Measurements from ENCODE around the gene FAM53C. TPM values are rescaled to one million over a fixed set of nuclear protein-coding genes. Genes with fewer than 3 reads are reported as not detected.
"Not testable (repeated sequence)": the region's sequence is repeated elsewhere in the genome, so short reads cannot be mapped to it uniquely, and the experiment has no call there.

Gene FAM53C
- total RNA-seq, 1 experiment from 2014 or later, result 30.4 TPM

DNA sequence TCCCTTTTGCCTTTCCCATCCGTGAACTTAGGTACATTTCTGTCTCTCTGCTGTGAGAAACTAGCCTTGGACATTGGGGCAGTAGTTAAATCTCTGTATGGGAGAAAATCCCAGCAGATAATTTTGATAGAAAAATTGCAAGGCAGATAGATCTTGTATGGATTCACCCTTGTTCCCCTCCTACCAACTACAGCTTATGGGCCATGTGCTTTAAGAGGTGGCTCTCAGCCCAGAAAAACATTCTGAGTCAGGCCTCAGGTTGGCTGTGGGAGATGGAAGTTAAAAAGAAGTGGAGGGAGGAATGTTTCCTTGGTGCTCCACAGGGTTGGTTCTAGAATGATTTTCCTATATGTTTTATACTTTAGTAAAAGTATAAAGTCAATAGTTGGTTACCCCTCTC, 13.0 kb downstream of the FAM53C start:
- no peak for DNase-seq (ENCODE audit: low spot score)

DNA sequence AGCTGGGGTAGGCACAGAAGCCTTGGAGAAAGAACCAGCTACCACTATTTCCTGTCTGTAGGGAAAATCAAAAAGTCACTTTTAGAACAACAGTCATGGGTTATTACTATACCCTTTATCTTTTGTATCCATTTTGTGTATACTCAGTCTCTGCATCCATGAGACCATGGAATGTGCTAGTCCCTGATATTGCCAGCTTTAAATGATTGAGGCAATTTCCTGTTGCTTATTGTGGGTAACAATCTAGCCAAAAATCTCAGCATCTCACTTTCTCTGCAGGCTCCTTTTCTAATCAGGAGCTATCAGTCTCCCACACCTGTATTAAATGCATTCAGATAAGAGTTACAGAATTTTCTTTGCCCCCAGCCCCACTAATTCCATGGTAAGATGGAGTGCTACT, 13.5 kb downstream of the FAM53C start:
- no peak for DNase-seq (ENCODE audit: low spot score)

DNA sequence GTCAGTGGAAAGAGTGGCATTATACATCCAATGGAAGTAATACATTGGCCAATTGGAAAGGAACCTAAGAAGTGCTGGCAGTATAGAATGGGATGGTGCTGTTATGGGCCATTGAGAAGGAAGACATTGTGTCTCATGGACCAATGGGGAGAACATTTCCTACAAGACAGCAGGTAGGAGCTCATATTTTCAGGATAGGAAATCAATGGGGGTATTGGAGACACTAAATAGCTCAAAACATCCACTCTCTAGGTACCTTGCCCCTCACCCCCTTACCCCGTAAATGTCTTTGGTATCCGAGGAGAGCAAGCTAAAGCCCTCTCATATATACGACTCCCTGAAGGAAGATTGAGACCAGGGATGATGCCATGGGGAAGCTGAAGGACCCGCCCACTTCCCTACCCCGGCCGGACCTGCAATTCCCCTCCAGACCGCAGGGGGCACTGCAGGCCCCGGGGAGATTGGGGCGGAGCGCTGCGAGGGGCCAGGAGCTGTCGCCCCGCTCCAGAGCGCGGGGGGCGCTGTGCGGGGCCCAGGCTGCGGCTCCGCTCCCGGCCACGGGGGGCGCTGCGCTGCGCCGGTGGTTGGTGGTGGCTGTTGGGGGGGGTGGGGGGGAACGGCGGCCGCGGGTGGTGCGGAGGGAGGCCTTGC, 14.1 kb downstream of the FAM53C start, which contains the start of gene KDM3B:
TSS of gene KDM3B (plus strand) at position 615 of the 651 bp plus-strand sequence. CDS start 111 bp downstream, outside the sequence.
- peak; percentile 94 for DNase-seq (ENCODE audit: low spot score)

DNA sequence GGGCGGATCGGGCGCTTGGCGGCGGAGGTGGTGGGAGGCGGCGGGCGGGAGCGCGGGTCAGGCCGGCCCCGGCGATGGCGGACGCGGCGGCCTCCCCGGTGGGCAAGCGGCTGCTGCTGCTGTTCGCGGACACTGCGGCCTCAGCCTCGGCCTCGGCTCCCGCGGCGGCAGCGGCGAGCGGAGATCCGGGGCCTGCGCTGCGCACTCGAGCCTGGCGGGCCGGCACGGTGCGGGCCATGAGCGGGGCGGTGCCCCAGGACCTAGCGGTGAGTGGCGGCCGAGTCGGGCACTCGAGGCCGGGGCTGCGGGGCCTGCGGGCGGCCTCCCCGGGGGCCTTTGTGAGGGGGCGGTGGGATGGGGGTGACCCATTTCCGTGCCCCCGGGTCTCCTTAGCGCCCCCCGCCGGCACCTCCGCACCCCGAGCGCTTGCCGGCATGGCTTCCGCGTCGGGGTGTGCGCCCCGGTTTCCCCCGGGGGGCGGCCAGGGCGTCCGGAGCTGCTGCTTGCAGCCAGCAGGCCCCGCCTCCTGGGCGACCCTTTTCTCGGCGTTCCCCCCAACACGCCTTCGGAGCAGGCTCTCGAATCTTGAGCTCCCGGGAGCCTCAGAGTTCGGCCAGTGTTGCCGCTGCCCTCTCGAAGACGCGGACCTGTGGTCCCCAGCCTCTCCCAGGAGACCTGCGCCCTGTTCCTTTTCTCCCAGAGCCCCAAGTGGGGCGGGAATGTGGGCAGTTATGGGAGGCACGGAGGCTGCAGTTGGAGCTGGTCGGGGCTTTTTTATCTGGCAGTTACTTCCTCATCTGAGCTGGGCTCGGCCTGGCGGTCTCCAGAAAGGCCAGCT, 14.9 kb downstream of the FAM53C start:
- peak; percentile 76 for DNase-seq (ENCODE audit: low spot score)

DNA sequence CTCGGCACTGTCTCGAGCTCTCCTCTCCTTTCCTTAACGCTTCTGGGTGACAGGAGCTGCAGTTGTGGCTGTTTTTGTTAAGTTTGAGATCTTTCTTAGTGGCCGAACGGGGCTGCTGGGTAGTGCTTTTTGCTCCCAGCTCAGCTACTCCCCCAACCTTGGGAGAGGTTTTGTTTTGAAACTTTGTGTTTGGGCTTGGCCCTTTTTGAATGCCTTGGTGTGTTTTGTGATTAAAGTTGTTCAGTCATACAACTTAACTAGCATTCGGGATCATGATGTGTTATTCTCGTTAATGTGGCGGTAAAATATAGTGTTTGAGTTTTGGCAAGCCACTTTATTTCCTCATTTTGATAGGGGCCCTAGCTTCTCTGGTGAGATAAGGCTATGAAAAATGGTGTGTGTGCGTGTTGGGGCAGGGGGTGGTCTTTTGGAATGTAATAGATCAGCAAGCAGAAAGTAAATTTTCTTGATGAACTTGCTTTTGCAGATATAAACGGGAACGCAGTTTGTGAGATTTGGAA, 15.6 kb downstream of the FAM53C start:
- DNase-seq (ENCODE audit: low spot score), result no peak

DNA sequence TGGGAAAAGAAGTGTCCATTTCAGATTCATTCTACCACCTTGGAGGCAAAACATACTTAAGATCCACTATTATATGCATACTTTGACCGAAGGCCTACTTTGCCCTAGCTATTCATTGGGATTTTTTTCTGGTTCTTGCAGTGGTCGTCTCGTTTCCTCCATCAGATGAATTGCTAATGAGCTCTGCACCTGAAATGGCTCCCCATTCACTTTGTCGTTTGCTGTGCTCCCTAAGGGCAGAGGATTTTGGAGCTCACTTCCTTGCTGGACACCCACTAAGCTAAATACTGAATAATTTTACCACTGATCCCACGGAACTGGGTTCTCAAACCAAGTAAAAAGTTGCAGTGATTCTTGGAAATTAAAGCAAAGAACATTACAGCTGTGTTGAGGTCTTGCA, 16.3 kb downstream of the FAM53C start:
- no peak for DNase-seq (ENCODE audit: low spot score)

DNA sequence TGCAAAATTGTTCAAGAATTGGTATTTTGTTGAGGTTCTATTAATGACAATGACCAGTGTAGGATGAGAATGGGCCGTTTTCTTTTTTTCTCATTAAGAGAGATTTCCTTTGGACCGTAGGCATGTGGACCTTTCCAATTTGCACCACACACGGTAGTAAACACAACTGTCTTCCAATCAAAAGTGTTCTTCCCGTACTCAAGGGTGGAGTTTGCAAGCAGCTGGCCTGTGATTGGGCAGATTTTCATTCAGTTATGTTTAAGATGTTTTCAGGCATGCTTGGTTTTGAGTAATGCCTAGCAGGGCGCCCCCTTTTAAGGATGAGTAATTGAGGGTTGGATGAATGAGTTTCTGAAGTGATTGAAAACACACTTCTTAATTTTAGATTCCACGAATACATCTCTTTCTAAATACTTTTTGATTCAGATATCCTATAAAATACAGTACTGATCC, 16.9 kb downstream of the FAM53C start:
- DNase-seq (ENCODE audit: low spot score), result peak; percentile 66

DNA sequence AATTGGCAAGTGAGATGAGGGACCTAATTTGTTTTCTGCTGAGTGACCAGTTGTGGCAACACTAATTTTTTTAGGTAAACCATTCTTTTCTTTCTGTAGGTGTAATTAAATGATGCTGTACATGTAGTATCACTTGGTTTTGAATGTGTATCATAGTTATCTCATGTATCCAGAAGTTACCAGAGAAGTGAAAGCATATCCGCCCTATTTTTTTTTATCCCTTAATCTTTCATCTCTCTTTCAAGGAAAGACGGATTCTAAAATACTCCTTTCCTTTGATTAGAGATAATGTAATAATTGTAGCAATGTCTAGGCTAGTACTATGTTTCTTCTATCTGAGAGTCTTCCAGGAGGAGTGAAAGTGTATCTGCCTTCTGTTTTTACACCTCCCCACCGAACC, 21.6 kb downstream of the FAM53C start:
- DNase-seq (ENCODE audit: low spot score), result no peak

DNA sequence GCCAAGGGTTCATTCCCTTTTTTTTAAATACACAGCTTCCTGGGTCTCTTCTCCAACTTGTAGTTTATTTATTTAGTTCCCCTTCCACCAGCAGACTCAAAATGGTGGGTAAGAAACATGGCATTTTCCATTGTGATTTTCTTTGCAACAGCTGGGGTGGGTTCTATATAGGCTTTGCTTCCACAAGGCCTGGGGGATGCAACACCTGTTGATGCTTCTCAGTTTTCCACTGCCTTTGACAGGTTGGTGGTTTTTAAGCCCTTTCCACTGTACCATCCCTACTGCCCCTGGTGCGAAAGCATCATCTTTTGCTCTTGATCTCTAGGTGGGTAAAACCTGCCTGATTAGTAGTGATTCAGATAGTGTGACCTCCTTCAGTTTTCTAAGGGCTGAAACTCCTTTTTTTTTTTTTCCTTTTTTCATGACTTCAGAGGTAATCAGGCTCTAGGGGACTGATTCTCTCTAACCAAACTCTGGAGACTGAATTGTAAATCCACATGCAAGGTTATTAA, 22.9 kb downstream of the FAM53C start:
- no peak for DNase-seq (ENCODE audit: low spot score)

DNA sequence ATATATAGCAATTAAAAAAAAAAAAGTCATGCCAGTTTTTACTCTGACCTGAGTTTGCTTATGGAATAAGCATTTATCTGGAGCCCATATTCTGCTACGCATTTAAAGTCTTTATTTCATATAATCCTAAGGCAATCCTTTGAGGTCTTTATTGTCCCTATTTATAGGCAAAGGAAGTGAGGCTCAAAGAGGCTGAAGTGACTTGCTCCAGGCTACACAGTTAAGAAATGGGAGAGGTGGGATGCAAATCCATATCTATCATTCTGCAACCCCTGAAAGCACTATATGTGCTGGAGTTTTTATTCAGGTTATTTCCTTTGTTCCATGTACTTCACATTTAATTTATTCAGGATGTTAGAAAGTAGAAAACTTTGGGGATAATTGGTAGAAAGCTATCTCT, 26.5 kb downstream of the FAM53C start:
- DNase-seq (ENCODE audit: low spot score), result no peak

DNA sequence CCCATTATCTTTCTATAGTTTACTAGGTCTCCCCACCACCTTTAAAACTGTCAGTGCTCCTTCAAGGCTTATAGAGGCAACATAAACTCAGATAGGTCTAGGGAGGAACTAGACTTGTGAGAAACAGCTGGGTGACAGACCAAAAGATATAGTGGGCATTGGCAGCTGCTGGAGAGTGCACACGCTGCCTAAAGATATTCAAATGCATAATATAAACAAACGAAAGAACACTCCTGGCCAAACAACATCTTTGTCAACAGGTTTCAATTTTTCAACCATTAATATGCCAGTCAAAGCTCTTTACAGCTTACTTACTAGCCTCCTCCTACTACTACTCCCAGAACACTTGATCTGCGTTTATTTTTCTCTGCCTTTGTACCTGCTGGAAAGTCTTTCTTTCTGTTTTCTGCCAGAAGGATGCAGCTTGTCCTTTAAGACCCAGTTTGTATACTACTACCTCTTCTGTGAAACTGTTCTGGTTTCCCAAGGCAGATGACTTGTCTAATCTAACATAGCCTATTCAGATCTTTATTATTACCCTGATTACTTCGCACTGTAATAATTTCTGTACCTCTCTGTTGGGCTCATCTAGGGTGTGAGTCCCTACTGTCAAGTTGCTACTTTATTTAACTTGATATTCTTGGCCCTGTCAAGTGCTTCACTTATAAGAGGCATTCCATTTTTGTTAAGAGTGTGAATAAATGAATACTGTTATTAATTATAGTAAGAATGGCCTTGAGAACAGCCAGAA, 28.7 kb downstream of the FAM53C start:
- no peak for DNase-seq (ENCODE audit: low spot score)

DNA sequence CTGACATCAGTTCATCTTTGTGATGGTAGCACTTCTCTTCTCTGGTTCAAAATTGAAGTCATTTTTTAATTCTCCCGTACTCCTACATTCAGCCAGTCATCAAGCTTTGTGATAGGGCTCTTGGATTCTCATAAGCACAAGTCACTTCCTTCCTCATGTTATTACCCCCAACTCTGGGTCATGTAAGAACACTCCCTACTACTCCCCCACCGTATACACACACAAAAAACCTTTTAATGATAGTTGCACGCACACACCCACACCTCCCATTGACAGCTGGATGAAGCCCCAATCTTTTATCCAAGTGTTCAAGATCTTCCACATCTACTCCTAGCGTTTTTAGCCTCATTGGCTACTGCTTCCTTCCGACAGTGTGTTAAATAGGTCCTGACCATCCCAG, 31.2 kb downstream of the FAM53C start:
- DNase-seq (ENCODE audit: low spot score), result no peak

DNA sequence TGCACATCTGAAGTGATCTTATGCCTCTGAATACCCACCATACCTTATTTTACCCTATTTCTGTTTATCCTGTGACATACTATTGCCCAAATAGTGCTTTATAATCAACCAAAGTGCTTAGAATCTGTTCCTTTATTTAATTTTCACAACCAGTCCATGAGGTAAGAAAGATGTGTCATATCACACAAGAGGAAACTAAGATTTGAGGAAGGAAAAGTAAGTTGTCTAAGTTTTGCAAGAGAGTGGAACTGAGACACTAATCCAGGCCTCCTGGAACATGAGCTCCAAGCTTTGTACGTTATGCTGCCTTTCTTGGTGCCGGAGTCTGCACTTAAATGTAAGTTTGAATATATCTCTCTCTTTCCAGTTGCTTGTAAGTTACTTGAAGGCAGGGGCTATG, 31.6 kb downstream of the FAM53C start:
- no peak for DNase-seq (ENCODE audit: low spot score)

DNA sequence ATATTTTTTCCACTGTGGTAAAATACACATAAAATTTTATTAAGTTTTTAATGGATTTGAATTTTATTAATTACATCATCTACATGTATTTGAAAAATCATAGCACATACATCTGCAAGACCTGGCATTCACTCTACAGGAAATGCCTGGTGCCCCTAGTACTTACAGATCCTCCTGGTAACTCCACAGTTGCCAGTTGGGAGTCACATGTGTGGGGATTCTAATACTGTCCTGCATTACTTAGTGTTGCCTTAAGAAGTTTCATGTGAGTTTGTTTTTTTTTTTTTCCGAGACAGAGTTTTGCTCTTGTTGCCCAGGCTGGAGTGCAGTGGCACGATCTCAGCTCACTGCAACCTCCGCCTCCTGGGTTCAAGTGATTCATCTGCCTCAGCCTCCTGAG, 32.5 kb downstream of the FAM53C start:
- DNase-seq (ENCODE audit: low spot score), result no peak

DNA sequence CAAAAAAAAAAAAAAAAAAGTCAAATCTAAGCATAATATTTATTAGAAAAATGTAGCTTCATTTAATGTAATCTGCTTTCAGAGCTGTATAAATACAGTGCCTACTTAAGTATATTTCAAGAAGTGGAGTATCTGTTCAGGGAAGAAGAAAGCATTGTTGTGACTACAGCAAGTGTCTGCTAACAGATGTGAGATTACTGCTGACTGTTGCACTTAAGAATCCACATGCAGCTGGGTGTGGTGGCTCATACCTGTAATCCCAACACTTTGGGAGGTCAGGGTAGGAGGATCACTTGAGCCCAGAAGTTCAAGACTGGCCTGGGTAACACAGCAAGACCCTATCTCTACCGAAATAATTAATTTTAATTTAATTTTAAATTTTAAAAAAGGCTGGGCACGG, 33.4 kb downstream of the FAM53C start:
- DNase-seq (ENCODE audit: low spot score), result no peak

DNA sequence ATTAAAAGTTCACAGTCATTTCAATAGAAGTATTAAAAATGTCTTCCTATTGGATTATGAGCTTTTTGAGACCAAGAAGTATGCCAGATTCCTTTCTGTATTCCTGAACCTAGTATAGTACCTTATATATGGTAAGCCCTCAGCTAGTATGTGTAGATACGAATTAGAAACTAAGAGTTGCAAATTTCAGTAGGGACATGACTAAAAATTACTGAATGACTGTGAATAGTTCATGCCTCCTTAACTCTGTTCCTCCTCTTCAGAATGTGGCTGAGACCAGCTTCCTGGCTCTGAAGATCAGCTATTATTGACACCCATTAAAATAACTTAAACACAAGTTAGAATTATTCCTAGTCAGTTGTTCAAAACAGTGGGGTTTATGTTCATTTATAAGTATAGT, 34.2 kb downstream of the FAM53C start:
- no peak for DNase-seq (ENCODE audit: low spot score)

DNA sequence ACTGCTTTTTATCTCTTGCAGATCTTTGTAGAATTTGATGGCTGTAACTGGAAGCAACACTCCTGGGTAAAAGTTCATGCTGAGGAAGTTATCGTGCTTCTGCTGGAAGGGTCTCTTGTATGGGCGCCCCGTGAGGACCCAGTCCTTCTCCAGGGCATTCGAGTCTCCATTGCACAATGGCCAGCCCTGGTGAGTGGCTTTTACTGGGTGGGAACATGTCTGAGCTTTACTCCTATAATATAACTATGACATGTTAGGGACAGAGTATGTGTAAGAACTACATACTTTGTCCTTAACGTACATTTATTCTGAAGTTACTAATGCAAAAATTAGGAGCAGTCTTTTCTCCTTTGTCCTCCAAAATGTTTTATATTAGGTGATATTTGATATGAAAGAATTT, 34.6 kb downstream of the FAM53C start:
- no peak for DNase-seq (ENCODE audit: low spot score)

DNA sequence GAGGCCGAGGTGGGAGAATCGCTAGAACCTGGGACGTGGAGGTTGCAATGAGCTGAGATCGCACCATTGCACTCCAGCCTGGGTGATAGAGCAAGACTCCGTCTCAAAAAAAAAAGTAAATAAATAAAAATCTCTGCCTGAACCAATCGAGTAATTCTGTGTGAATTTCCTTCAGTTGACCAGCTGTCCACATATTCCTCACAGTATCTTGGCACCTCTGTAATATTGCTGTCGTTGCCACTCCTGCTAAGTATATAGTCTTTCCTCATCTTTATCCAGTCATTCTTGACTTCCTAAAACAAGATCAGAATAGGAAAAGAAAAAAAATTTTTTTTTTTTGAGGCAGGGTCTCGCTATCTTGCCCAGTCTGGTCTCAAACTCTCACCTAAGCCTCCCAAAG, 44.3 kb downstream of the FAM53C start:
- no peak for DNase-seq (ENCODE audit: low spot score)

DNA sequence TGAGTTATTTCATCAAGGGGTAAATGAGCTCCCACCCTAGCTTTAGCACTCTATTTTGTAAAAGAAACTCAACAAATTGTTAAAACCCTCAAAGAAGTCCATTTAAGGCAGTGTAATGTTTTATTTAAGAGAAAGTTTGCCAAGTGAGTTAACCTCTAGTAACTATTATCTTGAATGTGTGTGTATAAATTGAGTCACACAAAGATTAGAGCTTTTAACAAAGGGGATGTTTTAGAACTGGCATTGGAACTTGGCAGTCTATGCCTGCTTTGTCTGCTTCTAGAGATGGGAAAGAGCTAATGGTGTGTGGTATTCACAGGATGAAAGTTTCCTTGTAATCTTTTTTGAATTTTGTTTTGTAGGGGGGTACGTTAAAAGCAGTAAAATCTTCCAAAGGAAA, 47.6 kb downstream of the FAM53C start:
- no peak for DNase-seq (ENCODE audit: low spot score)

DNA sequence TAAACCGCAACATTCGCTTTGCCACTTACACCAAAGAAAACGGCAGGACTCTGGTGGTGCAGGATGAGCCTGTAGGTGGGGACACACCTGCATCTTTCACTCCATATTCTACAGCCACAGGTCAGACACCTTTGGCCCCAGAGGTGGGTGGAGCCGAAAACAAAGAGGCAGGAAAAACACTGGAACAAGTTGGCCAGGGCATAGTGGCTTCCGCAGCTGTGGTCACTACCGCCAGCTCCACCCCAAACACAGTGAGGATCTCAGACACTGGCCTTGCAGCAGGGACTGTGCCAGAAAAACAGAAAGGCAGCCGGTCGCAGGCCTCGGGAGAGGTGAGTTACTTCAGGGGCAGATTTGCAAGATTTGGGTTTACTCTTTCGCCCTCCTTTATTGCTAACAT, 48.2 kb downstream of the FAM53C start:
- peak; percentile 14 for DNase-seq (ENCODE audit: low spot score)

DNA sequence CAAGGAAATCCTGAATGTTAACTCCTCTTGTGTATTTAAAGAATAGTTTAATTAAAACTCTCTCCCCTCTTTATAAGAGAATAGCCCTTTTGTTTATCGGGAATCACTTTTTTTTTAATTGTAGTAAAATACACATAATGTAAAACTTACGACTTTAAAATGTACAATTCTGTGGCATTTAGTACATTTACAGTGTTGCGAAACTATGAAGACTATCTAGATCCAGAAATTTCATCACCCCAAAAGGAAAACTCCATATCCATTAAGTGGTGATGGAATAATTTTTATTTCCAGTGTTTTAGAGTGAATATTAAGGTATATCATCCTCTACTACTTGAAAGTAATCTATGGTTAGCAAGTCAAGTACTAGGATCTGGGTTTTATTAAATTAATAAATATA, 51.3 kb downstream of the FAM53C start:
- DNase-seq (ENCODE audit: low spot score), result no peak

DNA sequence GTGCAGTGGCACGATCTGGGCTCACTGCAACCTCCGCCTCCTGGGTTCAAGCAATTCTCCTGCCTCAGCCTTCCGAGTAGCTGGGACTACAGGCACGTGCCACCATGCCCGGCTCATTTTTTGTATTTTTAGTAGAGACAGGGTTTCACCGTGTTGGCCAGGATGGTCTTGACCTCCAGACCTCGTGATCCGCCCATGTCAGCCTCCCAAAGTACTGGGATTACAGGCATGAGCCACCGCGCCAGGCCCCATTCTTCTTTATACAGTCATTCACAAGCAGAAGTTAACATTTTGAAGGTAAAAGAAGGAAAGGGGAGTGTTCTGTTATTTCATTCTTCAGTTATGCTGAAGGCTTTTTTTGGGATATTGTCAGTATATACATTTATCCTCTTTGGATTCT, 51.8 kb downstream of the FAM53C start:
- DNase-seq (ENCODE audit: low spot score), result not testable (repeated sequence)
